Endothelial cell of umbilical vein (primary cell): ENCODE measurements around the gene KCNQ1OT1. TPM values are rescaled to one million over a fixed set of nuclear protein-coding genes. Genes with fewer than 3 reads are reported as not detected.

Experiments
- BruUV-seq: library from RNA; stranded (reverse); fragments of 400-500 nt; replicated peaks from 2 replicates; lab custom pipeline; 2021; lab: Mats Ljungman, UMichigan
- CTCF ChIA-PET: fragments of 300-600, 350-600 bp; sonication (Branson Sonifier 250); formaldehyde crosslinking; loops from one replicate; lab custom pipeline; 2021; ENCODE audit warnings: antibody characterized with exemption, inconsistent platforms; lab: Charles Lee
- POLR2A ChIA-PET: fragments of 300-600, 350-600 bp; sonication (Branson Sonifier 250); formaldehyde crosslinking; loops from one replicate; lab custom pipeline; 2021; ENCODE audit warnings: antibody characterized with exemption, inconsistent platforms; lab: Charles Lee
- DNase-seq: peaks from one replicate; pipeline ENCODE4 v3.0.0-alpha.2; 2011; ENCODE audit warnings: low read depth, low spot score
- FAIRE-seq: peaks from 2 replicates; lab custom pipeline; 2011; peaks lifted over from hg19 to GRCh38; lab: Jason Lieb, UNC
- H2AFZ ChIP-seq: 2 replicates; pipeline ENCODE4 v1.6.0; 2012; ENCODE audit warnings: low read depth, low read length, control low read depth, inconsistent platforms
- H3K27ac ChIP-seq: 2 replicates; pipeline ENCODE4 v1.5.1; 2011; ENCODE audit warnings: low read depth, mild to moderate bottlenecking, control low read depth, low read length, moderate library complexity; ENCODE audit not compliant: insufficient read depth
- H3K27me3 ChIP-seq, 2 experiments: 2 replicates each; pipeline versions ENCODE4 v1.6.0 to v1.6.1; 2011; ENCODE audit warnings: low read length in 2 of 2, mixed read lengths in 1 of 2; ENCODE audit not compliant: control insufficient read depth in 2 of 2, insufficient read depth in 2 of 2
- H3K36me3 ChIP-seq, 2 experiments: 2 replicates in 1 of 2; 3 replicates in 1 of 2; pipeline ENCODE4 v1.5.1; 2011; ENCODE audit warnings: low read length in 2 of 2, mild to moderate bottlenecking in 1 of 2, moderate library complexity in 1 of 2; ENCODE audit not compliant: control insufficient read depth in 2 of 2, insufficient read depth in 2 of 2; ENCODE audit errors: extremely low read depth in 1 of 2
- H3K4me1 ChIP-seq: 3 replicates; pipeline ENCODE4 v1.5.1; 2011; ENCODE audit warnings: mild to moderate bottlenecking, low read length; ENCODE audit not compliant: control insufficient read depth, insufficient read depth; ENCODE audit errors: extremely low read depth
- H3K4me2 ChIP-seq: 2 replicates; pipeline ENCODE4 v1.6.1; 2011; ENCODE audit warnings: low read length, control low read depth, mixed read lengths; ENCODE audit not compliant: insufficient read depth
- H3K4me3 ChIP-seq, 3 experiments: fragments of 200-600 bp in 1 of 3; sonication (generic), shearing (Covaris generic) in 1 of 3; replicated peaks in 1 of 3; 2 replicates each; pipeline ENCODE4 v1.5.1; 2011 to 2016; ENCODE audit warnings: control low read depth in 3 of 3, low read length in 3 of 3, mild to moderate bottlenecking in 2 of 3, inconsistent platforms in 1 of 3, low read depth in 1 of 3, moderate library complexity in 1 of 3; ENCODE audit not compliant: insufficient read depth in 1 of 3
- H3K79me2 ChIP-seq: 2 replicates; pipeline ENCODE4 v1.6.0; 2012; ENCODE audit warnings: low read length, inconsistent platforms; ENCODE audit not compliant: control insufficient read depth, insufficient read depth
- H3K9ac ChIP-seq: replicated peaks from 2 replicates; pipeline ENCODE3; 2011; ENCODE audit warnings: low read length, control low read depth; ENCODE audit not compliant: insufficient read depth; ENCODE audit errors: extremely low read depth
- H3K9me1 ChIP-seq: replicated peaks from 3 replicates; pipeline ENCODE4 v1.6.0; 2011; ENCODE audit warnings: mild to moderate bottlenecking, low read length; ENCODE audit not compliant: control insufficient read depth, insufficient read depth; ENCODE audit errors: extremely low read depth
- H3K9me3 ChIP-seq: replicated peaks from 2 replicates; pipeline ENCODE4 v1.5.1; 2012; ENCODE audit warnings: low read length, inconsistent platforms; ENCODE audit not compliant: control insufficient read depth, insufficient read depth
- H4K20me1 ChIP-seq: replicated peaks from 2 replicates; pipeline ENCODE3; 2011; ENCODE audit warnings: mild to moderate bottlenecking, low read length; ENCODE audit not compliant: control insufficient read depth, insufficient read depth; ENCODE audit errors: extremely low read depth
- EZH2 ChIP-seq: IDR thresholded peaks from 2 replicates; pipeline ENCODE4 v1.6.1; 2012; ENCODE audit warnings: borderline replicate concordance, low read depth, mild to moderate bottlenecking, moderate library complexity, low read length, inconsistent platforms; ENCODE audit not compliant: severe bottlenecking
- FOS ChIP-seq: IDR thresholded peaks from 2 replicates; pipeline ENCODE4 v1.6.1; 2011; ENCODE audit warnings: mild to moderate bottlenecking, low read length, moderate library complexity, borderline replicate concordance; ENCODE audit not compliant: insufficient read depth
- GATA2 ChIP-seq: IDR thresholded peaks from 2 replicates; pipeline ENCODE4 v1.7.0; 2011; ENCODE audit warnings: low read depth, mild to moderate bottlenecking, moderate library complexity, mixed read lengths, low read length; ENCODE audit not compliant: insufficient read length, insufficient read depth
- JUN ChIP-seq: IDR thresholded peaks from 2 replicates; pipeline ENCODE4 v1.6.1; 2011; ENCODE audit warnings: borderline replicate concordance, low read depth; ENCODE audit not compliant: insufficient read length, insufficient read depth
- MYC ChIP-seq: IDR thresholded peaks from one replicate; pipeline ENCODE4 v1.6.1; 2011; ENCODE audit warnings: mild to moderate bottlenecking, low read depth, low read length
- POLR2A ChIP-seq: IDR thresholded peaks from 2 replicates; pipeline ENCODE4 v1.6.1; 2012; ENCODE audit warnings: low read depth, mild to moderate bottlenecking, control low read depth, low read length
- POLR2AphosphoS5 ChIP-seq: IDR thresholded peaks from 2 replicates; pipeline ENCODE4 v1.6.1; 2012; ENCODE audit warnings: low read depth, mild to moderate bottlenecking, control low read depth, low read length, moderate library complexity; ENCODE audit not compliant: insufficient read depth
- dilution Hi-C: fragments of 300-500 bp; cut with MboI; formaldehyde crosslinking; loops from one replicate; pipeline ENCODE4 v1.15.0; 2019; ENCODE audit warnings: low sequenced_read_pairs; ENCODE audit not compliant: extremely low pct_ligation_motif_present
- intact Hi-C: fragments of 100-400 bp; cut with micrococcal nuclease; formaldehyde crosslinking; loops from one replicate; pipeline ENCODE4 v1.10.0; 2022
- polyA plus RNA-seq, 4 experiments: library from polyadenylated mRNA; depleted of rRNA in 3 of 4; stranded (reverse) in 3 of 4; unstranded in 1 of 4; fragments of >200 nt; gene quantifications; 2 replicates each; pipeline versions ENCODE4 v1.2.1 to v1.2.3, GENCODE V29; 2011 to 2012; ENCODE audit warnings: missing spikeins in 1 of 4
- total RNA-seq: library from RNA; stranded (reverse); gene quantifications from 2 replicates; pipeline ENCODE4 v1.2.3, GENCODE V29; 2021
- TF ChIP-seq, protein P1 (sequence below), 2 donors: IDR thresholded peaks; 1 replicate in 1 of 2; 2 replicates in 1 of 2; pipeline ENCODE4 v1.5.1; 2011; ENCODE audit warnings: low read length in 2 of 2, mild to moderate bottlenecking in 2 of 2, moderate library complexity in 2 of 2, control low read depth in 1 of 2, inconsistent platforms in 1 of 2, low read depth in 1 of 2; ENCODE audit not compliant: insufficient read depth in 1 of 2; ENCODE audit errors: extremely low read depth in 1 of 2
- TF ChIP-seq, protein P2 (sequence below): IDR thresholded peaks from 2 replicates; pipeline ENCODE4 v1.6.1; 2011; ENCODE audit not compliant: insufficient read depth, insufficient read length

Gene KCNQ1OT1
- total and polyA plus RNA-seq, 2 donors (not counting 3 experiments of a cell fraction or from before 2014, with no cell fraction given): 0.11 to 1.8 TPM

DNA sequence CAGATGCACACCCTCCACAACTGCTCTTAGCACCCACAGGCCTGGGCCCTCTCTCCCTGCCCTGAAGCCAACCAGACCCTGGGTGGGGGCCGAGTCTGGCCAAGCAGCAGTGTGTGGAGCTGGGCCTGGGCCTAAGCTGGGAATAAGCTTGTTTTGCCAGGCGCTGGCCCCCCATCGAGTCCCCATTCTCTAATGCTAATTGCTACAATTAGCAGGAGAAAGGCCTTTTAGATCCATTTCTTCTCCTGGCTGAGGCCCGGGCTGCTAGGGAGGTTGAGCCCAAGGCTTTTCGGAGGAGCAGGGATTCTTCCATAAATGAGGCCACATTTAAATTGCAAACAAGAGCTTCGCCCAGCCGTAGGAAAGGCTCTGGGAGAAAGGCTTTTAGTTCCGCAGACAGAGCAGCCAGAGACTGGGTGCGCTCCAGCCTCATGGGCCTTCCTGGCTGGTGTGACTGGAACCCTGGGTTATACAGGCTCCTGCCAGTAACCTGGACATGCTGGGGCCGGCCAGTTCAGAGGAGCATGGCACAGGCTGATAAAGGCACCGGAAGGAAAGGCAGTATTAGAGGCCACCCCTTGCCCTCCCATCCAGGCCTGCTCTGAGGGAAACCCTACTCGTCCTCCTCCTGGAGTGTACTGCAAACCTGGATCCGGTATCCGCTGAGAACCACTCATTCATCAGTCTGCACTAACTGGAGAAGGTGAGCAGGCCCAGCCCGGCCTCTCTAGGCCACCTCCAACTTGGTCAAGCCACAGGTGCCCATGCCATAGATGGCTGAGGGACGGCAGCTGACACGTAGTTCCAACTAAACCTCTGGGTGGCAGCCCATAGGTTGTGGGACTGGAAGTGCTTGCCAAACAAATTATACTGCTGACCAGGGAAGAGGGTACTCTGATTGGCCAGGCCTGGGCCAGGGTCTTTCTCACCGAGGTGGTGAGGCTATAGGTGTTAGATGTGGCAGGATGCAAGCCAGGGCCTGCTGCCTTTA is 6.2 kb downstream of the KCNQ1OT1 start:
- H4K20me1 ChIP-seq: no peaks in the 10 kb centered on the region
- TF ChIP-seq, protein P1, sequence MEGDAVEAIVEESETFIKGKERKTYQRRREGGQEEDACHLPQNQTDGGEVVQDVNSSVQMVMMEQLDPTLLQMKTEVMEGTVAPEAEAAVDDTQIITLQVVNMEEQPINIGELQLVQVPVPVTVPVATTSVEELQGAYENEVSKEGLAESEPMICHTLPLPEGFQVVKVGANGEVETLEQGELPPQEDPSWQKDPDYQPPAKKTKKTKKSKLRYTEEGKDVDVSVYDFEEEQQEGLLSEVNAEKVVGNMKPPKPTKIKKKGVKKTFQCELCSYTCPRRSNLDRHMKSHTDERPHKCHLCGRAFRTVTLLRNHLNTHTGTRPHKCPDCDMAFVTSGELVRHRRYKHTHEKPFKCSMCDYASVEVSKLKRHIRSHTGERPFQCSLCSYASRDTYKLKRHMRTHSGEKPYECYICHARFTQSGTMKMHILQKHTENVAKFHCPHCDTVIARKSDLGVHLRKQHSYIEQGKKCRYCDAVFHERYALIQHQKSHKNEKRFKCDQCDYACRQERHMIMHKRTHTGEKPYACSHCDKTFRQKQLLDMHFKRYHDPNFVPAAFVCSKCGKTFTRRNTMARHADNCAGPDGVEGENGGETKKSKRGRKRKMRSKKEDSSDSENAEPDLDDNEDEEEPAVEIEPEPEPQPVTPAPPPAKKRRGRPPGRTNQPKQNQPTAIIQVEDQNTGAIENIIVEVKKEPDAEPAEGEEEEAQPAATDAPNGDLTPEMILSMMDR (IDR thresholded peaks at IDR 0.05; ENCODE audit: extremely low read depth in 1 of 2, insufficient read depth in 1 of 2, low read depth in 1 of 2, low read length in 2 of 2): no peak
- no peak for TF ChIP-seq EZH2
- TF ChIP-seq JUN: no peak
- no peak for TF ChIP-seq POLR2AphosphoS5
- TF ChIP-seq, protein P2, sequence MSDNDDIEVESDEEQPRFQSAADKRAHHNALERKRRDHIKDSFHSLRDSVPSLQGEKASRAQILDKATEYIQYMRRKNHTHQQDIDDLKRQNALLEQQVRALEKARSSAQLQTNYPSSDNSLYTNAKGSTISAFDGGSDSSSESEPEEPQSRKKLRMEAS: no peak
- TF ChIP-seq POLR2A: no peak
- no peak for TF ChIP-seq GATA2
- TF ChIP-seq MYC: no peak
- TF ChIP-seq FOS: no peak

More for the DNA sequence above, 6.2 kb downstream of the KCNQ1OT1 start:
- CTCF ChIA-PET: no interaction called here
- no peak for FAIRE-seq
- intact Hi-C loops: loop anchor here (5.0 kb wide), 1 partner anchor 194 kb away; the partner anchor contains the start of gene CDKN1C
- DNase-seq: no peak
- POLR2A ChIA-PET: interaction anchor here (0.6 kb wide), 1 partner anchor 19 kb away, joined by 6 read pairs; no protein-coding TSS in a partner anchor
- no peaks in the 10 kb centered on the region for H3K9me1 ChIP-seq
- H3K9ac ChIP-seq: no peak overlapping the region
- H3K4me3 ChIP-seq: no peak overlapping the region
- H3K79me2 ChIP-seq: peaks cover 47% of the 10 kb centered on the region
- H3K27me3 ChIP-seq: no peaks in the 10 kb centered on the region
- H3K36me3 ChIP-seq: no peaks in the 10 kb centered on the region
- H3K9me3 ChIP-seq: no peaks in the 10 kb centered on the region
- BruUV-seq: no TSS peak
- no peak overlapping the region for H3K4me2 ChIP-seq
- no peak overlapping the region for H3K27ac ChIP-seq
- dilution Hi-C loops: no loop called here
- peaks cover 3% of the 10 kb centered on the region for H3K4me1 ChIP-seq
- H2AFZ ChIP-seq: no peak overlapping the region
